Measurements from ENCODE around the gene PRAC1.

DNA sequence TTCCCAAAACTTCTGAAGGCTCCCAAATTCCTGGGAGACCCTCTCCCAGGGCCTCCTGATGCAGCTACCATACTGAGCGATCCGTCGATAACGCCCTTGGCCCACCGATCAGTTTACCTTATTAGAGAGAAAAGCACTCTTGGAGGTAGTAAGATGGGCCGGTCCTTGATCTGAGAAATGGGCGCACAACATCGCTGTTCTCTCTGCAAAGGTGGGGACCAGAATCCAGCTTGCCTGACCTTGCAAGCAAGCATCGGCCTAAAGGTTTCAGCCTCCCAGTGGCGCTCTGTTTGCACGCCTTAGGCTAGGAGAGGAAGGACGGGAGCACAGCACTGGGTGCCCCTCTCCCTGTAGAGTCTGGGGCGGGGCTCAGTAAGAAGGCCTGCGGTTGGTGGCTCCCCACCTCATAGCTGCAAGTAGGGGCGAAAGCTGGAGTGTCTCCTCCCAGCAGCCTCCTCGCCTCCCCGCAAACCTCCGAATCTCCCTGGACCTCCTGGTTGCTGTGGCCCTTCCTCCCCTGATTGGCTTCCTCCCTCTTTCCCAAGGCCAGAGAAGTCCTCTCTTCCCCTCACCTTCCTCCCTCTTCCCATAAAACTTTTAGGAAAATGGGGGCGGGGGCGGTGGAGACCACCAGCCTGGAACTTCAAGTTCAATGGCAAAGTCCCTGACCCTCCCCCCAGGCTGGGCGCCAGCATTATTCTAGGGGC lies at the start of gene PRAC1:
- TF ChIP-seq CEBPB (IDR thresholded peaks at IDR 0.05; ENCODE audit: low read depth) (no peak), SIN3A (IDR thresholded peaks at IDR 0.05; ENCODE audit: low read depth) (no peak), TCF7L2 (IDR thresholded peaks at IDR 0.05; ENCODE audit: borderline replicate concordance, extremely low read depth, insufficient read depth, insufficient read length) (no peak), EGR1 (IDR thresholded peaks at IDR 0.05; ENCODE audit: low read depth) (no peak), POLR2A (IDR thresholded peaks at IDR 0.05; ENCODE audit: borderline replicate concordance, extremely low read depth, insufficient read depth, insufficient read length) (no peak), POLR2AphosphoS5 (IDR thresholded peaks at IDR 0.05; ENCODE audit: low read depth, low read length) (no peak), ZNF274 (IDR thresholded peaks at IDR 0.05; ENCODE audit: low read depth, low read length) (no peak), SRF (IDR thresholded peaks at IDR 0.05; ENCODE audit: low read depth) (no peak), EZH2 (IDR thresholded peaks at IDR 0.05) (no peak)
- TF ChIP-seq, protein P1, sequence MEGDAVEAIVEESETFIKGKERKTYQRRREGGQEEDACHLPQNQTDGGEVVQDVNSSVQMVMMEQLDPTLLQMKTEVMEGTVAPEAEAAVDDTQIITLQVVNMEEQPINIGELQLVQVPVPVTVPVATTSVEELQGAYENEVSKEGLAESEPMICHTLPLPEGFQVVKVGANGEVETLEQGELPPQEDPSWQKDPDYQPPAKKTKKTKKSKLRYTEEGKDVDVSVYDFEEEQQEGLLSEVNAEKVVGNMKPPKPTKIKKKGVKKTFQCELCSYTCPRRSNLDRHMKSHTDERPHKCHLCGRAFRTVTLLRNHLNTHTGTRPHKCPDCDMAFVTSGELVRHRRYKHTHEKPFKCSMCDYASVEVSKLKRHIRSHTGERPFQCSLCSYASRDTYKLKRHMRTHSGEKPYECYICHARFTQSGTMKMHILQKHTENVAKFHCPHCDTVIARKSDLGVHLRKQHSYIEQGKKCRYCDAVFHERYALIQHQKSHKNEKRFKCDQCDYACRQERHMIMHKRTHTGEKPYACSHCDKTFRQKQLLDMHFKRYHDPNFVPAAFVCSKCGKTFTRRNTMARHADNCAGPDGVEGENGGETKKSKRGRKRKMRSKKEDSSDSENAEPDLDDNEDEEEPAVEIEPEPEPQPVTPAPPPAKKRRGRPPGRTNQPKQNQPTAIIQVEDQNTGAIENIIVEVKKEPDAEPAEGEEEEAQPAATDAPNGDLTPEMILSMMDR (IDR thresholded peaks at IDR 0.05 in 2 of 3, conservative IDR thresholded peaks at IDR 0.05 in 1 of 3; ENCODE audit: borderline replicate concordance in 1 of 3, insufficient read depth in 1 of 3, low read depth in 2 of 3, low read length in 2 of 3), result no peak
- TF ChIP-seq, protein P2, sequence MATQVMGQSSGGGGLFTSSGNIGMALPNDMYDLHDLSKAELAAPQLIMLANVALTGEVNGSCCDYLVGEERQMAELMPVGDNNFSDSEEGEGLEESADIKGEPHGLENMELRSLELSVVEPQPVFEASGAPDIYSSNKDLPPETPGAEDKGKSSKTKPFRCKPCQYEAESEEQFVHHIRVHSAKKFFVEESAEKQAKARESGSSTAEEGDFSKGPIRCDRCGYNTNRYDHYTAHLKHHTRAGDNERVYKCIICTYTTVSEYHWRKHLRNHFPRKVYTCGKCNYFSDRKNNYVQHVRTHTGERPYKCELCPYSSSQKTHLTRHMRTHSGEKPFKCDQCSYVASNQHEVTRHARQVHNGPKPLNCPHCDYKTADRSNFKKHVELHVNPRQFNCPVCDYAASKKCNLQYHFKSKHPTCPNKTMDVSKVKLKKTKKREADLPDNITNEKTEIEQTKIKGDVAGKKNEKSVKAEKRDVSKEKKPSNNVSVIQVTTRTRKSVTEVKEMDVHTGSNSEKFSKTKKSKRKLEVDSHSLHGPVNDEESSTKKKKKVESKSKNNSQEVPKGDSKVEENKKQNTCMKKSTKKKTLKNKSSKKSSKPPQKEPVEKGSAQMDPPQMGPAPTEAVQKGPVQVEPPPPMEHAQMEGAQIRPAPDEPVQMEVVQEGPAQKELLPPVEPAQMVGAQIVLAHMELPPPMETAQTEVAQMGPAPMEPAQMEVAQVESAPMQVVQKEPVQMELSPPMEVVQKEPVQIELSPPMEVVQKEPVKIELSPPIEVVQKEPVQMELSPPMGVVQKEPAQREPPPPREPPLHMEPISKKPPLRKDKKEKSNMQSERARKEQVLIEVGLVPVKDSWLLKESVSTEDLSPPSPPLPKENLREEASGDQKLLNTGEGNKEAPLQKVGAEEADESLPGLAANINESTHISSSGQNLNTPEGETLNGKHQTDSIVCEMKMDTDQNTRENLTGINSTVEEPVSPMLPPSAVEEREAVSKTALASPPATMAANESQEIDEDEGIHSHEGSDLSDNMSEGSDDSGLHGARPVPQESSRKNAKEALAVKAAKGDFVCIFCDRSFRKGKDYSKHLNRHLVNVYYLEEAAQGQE (IDR thresholded peaks at IDR 0.05; ENCODE audit: low read depth), result no peak
- TF ChIP-seq, protein P3, sequence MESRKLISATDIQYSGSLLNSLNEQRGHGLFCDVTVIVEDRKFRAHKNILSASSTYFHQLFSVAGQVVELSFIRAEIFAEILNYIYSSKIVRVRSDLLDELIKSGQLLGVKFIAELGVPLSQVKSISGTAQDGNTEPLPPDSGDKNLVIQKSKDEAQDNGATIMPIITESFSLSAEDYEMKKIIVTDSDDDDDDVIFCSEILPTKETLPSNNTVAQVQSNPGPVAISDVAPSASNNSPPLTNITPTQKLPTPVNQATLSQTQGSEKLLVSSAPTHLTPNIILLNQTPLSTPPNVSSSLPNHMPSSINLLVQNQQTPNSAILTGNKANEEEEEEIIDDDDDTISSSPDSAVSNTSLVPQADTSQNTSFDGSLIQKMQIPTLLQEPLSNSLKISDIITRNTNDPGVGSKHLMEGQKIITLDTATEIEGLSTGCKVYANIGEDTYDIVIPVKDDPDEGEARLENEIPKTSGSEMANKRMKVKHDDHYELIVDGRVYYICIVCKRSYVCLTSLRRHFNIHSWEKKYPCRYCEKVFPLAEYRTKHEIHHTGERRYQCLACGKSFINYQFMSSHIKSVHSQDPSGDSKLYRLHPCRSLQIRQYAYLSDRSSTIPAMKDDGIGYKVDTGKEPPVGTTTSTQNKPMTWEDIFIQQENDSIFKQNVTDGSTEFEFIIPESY (IDR thresholded peaks at IDR 0.05; ENCODE audit: extremely low read depth, insufficient replicate concordance, low read length), result no peak
- TF ChIP-seq, protein P4, sequence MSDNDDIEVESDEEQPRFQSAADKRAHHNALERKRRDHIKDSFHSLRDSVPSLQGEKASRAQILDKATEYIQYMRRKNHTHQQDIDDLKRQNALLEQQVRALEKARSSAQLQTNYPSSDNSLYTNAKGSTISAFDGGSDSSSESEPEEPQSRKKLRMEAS (IDR thresholded peaks at IDR 0.05), result no peak
